HFF-Myc (cell line): Measurements from ENCODE around the gene RFX4.

ENCODE experiments used
- DNase-seq: peaks from one replicate; pipeline ENCODE4 v3.0.0-alpha.2; 2011; ENCODE audit warnings: low read depth; ENCODE audit errors: extremely low read depth
- H3K4me3 ChIP-seq: replicated peaks from 2 replicates; pipeline ENCODE4 v1.5.1; 2011; ENCODE audit warnings: low read depth, mild to moderate bottlenecking, control low read depth, low read length
- TF ChIP-seq, protein P1 (sequence below): IDR thresholded peaks from 2 replicates; pipeline ENCODE4 v1.5.1; 2012; ENCODE audit warnings: mild to moderate bottlenecking, low read depth, low read length, control low read depth; ENCODE audit errors: missing control alignments

RFX4 gene

DNA sequence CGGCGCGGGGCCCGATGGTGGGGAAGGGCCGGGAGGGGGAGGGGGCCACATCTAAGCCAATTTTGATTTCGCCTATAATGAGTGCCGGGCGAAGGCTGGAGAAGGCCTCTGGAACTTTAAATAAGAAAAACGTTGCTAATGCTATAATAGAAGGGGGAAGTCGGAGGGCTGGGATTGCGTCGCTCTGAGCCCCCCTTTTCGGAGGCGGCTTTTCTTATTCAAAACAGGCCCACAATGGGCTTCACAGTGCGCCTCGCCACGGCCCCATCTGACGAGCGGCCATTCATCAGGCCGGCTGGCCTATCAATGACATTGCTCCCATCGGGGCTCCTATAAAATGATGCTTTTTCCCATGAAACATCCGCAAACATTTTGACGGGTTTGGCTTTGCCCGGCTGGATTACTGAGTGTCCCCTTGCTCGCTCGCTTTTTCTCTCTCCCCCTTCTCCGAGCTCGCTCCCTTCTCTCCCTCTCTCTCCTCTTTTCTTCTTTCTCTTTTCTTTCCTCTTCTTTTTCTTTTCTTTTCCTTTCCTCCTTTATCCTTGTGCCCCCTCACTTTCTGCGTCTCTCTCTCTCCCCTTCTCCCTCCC is at the start of gene RFX4:
TSS of gene RFX4 (plus strand) at position 364 of the 590 bp plus-strand sequence. CDS start 317 bp downstream, outside the sequence.
- peak within 1 kb of the TSS; percentile 20; the same call in 1 of the 2 replicates for H3K4me3 ChIP-seq
- TF ChIP-seq, protein P1, sequence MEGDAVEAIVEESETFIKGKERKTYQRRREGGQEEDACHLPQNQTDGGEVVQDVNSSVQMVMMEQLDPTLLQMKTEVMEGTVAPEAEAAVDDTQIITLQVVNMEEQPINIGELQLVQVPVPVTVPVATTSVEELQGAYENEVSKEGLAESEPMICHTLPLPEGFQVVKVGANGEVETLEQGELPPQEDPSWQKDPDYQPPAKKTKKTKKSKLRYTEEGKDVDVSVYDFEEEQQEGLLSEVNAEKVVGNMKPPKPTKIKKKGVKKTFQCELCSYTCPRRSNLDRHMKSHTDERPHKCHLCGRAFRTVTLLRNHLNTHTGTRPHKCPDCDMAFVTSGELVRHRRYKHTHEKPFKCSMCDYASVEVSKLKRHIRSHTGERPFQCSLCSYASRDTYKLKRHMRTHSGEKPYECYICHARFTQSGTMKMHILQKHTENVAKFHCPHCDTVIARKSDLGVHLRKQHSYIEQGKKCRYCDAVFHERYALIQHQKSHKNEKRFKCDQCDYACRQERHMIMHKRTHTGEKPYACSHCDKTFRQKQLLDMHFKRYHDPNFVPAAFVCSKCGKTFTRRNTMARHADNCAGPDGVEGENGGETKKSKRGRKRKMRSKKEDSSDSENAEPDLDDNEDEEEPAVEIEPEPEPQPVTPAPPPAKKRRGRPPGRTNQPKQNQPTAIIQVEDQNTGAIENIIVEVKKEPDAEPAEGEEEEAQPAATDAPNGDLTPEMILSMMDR: no peak
- DNase-seq: no peak

DNA sequence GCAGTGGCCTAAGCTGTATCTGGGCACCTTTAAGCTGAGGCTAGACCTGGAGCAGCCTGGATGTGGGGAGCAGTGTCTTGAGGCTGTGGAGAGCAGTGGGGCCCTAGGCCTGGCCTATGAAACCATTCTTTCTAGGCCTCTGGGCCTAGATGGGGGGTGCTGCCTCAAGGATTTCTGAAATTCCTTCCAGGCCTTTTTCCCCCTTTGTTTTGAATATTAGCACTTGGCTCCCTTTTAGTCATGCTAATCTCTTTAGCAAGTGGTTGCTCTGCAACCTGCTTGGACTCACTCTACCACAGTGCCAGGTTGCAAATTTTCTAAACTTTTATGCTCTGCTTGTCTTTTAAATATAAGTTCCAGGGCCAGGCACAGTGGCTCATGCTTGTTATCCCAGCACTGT is 41.6 kb upstream of the RFX4 start:
- TF ChIP-seq, protein P1: no peak
- DNase-seq: no peak
- no peak overlapping the region for H3K4me3 ChIP-seq

DNA sequence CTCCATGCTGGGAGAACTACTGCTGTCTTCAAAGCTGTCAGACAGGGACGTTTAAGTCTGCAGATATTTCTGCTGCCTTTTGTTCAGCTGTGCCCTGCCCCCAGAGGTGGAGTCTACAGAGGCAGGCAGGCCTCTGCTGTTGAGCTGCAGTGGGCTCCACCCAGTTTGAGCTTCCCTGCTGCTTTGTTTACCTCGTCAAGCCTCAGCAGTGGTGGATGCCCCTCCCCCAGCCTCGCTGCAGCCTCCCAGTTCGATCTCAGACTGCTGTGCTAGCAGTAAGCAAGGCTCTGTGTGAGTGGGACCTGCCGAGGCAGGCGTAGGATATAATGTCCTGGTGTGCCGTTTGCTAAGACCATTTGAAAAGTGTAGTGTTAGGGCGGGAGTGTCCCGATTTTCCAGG is 31.4 kb upstream of the RFX4 start:
- TF ChIP-seq, protein P1: no peak
- no peak overlapping the region for H3K4me3 ChIP-seq

DNA sequence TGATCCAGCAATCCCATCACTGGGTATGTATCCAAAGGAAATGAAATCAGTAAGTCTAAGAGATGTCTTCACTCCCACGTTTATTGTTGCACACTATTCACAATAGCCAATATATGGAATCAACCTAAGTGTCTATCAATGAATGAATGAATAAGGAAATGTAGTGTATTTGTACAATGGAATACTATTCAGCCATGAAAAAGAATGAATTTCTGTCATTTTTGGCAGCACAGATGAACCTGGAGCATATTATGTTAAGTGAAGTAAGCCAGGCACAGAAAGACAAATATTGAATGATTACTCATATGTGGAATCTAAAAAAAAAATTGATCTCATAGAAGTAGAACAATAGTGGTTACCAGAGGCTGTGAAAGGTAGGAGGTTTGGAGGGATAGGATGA is 30.6 kb upstream of the RFX4 start:
- no peak overlapping the region for H3K4me3 ChIP-seq
- DNase-seq: no peak
- TF ChIP-seq, protein P1: no peak

More for the DNA sequence above, 31.4 kb upstream of the RFX4 start:
- DNase-seq: no peak

DNA sequence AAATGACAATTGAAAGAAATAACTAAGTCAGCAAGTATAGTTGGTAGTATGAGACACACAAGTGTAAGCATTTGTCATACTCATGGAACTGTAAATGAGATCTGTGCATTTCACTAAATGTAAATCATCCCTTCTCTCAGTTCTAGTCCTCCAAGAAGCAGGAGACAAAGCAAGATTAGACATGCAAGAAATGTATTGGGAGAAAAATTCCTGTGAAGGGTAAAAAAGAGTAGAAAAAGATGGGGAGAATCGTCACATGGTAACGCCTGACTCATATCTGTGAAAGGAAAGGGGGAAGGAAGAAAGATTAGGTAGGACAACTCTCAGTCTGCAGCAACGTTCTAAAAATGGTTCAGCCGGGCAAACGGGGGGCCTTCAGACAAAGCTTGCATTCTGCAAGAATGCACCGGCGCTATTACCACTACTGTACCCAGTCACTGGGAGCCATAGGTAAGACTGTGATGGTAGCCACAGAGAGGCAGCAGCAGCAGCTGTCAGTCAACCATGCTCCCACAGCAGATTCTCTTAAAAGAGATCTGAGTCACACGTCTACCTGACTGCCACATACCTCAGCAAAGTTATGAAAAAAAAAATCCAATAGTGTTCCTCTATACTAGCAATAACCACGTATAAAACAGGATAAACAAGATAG is 18.0 kb upstream of the RFX4 start:
- TF ChIP-seq, protein P1: no peak
- no peak overlapping the region for H3K4me3 ChIP-seq
- no peak for DNase-seq

DNA sequence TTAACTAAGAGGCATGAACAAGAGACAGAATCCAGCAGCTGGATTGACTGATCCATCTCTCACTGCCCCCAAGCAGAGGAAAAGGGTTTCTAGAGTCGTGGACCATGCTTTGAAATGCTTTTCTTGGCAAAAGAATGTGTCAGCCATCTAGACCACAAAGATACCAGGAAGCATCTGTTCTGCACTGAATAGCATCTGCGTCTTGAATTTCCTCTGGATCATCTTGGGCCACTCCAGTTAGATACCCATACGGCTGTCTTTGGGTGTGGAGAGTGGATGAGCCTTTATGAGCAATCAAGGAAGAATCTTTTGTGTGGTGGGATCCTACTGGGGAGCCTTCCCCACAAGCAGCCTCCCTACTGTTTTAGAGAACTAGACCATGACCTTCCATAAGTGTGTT is 16.0 kb upstream of the RFX4 start:
- no peak for DNase-seq
- TF ChIP-seq, protein P1: no peak
- no peak overlapping the region for H3K4me3 ChIP-seq

DNA sequence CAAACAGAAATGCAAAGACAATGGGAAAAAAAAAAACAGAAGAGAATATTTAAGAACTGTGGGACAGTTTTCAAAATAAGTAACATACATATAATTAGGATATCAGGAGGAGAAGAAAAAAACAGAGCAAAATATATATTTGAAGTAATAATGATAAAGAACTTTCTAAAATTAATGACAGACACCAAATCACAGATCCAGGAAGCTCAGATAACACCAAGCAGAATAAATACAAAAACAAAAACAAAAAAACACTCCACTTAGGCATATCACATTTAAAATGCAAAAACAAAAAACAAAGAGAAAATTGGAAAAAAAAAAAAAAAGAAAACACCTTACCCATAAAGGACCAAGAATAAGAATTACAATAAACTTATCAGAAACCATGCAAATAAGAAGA is 9.6 kb upstream of the RFX4 start:
- H3K4me3 ChIP-seq: no peak overlapping the region
- no peak for DNase-seq
- TF ChIP-seq, protein P1: no peak
